HG02678 (cell line): ENCODE results near the gene SERPINA4.

Source experiments
- ATAC-seq: cut with Tn5 transposase; IDR thresholded peaks from one replicate; pipeline ENCODE4 v1.9.1; 2021; ENCODE audit warnings: mild to moderate bottlenecking, moderate library complexity; ENCODE audit not compliant: unreplicated experiment

The SERPINA4 gene

DNA sequence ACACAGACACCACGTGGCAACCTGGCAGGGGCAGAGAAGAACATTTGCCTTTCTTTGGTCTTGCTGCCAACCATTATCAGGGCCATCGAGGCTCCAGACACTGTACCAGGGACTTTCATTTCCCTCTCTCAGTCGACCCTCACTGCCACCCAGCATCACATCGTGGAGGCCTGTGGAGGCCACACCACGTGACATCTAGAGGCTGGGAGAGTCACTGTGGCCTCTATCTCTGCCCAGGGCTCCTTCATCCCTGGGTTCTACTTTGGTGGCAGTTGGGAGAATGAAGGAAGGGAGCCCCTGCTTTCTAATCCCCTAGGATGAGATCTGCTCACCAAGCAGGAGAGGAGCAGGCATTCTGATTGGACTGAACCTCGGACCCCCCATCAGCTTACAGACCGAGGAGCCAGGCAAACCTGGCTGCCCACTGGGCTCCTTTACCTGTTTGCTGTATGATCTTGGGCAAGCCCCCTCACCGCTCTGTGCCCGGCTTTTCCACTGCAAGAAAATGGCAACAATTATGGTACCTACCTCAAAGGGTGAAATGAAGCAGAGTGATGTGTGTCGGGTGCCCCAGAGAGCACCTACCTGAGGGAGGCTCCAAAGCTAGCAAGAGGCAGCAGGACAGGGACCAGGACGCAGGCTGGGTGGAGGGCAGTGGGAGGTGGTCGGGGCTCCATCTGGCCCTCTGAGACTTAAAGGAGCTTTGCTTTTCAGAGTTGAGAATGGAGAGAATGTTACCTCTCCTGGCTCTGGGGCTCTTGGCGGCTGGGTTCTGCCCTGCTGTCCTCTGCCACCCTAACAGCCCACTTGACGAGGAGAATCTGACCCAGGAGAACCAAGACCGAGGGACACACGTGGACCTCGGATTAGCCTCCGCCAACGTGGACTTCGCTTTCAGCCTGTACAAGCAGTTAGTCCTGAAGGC is 52.7 kb downstream of the SERPINA4 start:
- no peak for ATAC-seq

DNA sequence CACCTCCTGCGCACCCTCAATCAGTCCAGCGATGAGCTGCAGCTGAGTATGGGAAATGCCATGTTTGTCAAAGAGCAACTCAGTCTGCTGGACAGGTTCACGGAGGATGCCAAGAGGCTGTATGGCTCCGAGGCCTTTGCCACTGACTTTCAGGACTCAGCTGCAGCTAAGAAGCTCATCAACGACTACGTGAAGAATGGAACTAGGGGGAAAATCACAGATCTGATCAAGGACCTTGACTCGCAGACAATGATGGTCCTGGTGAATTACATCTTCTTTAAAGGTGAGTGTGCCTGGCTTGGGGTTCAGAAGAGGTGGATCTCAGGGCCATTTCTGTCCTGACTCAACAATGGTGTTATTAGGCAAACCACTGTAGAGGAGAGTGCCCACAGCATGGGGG is 53.6 kb downstream of the SERPINA4 start:
- ATAC-seq = no peak

DNA sequence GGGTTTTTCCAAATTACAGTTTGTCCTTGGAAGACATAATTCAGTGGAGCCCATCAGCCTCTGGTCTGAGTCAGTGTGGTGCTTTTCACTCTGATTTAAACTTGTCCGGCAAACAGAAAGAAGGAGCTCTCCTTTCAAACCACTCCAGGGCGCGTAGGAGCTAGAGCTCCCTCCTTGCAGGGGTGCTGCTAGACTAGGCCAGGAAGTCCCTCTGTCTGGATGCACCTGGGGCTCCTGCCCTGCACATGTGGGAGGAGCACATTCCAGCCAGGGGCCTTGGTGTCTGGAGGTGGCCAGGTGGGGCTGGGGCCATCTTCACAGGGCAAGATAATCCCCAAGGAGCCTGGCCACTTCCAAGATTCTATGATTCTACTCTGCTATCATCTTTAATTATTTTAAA is 54.0 kb downstream of the SERPINA4 start:
- ATAC-seq = no peak

DNA sequence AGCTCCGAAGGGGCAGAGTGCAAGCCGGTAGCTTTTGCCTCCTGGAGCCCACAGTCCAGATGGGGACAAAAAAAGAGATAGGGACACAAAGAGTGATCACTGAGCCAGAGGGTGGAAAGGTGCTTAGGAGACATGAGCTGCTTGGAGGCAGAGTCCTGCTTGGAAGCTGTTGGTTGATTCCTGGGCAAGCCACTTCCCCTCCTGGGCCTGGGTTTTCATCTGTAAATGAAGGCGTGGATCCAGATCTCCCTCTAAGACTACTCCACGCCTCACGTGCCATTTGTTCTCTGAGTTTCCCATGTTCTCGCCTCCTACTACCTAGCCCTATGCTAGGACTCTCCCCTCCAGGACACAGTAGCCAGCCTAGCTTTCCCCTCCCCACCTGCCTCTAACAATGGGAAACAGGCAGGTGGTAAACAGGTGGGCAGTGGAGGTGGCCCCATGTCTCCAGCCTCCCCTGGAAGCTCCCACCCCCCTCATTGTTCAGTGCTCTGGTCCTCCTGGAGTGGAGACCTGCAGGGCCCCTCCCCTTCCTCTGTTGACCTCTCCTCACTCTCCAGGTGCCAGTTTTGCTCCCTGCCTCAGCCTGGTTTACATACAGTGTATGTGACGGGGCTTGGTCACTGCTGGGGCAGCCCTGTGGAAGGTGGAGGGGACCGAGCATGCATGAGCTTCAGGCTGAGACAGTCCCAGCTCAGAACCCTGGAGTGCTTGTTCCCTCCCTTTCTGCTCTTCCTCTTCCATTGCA is 54.8 kb downstream of the SERPINA4 start:
- no peak for ATAC-seq

DNA sequence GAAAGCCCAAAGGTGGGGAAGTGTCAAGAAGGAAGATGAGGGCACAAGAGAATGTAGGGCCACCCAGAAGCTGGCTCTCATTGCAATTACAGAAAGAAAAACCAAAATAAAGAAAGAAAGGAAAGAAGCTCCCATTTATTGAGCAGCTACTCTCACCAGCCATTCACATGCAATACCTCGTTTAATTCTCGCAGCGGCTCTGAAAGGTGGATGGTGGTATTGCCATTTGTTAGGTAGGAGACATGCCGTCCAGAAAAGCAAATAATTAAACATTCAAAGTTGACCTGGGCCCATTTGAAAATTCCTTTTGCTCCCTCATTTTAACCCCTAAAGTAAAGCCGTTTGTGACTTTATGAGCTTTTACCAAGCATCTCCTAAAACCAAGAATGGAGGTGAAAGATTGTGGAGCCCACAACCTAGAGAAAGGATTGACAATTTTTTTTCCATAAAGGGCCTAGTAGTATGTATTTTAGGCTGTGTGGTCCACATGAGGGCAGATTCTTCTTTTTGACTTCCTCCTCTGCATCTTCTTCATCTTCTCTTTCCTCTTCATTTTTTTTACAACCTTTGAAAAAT is 56.2 kb downstream of the SERPINA4 start:
- ATAC-seq = no peak

DNA sequence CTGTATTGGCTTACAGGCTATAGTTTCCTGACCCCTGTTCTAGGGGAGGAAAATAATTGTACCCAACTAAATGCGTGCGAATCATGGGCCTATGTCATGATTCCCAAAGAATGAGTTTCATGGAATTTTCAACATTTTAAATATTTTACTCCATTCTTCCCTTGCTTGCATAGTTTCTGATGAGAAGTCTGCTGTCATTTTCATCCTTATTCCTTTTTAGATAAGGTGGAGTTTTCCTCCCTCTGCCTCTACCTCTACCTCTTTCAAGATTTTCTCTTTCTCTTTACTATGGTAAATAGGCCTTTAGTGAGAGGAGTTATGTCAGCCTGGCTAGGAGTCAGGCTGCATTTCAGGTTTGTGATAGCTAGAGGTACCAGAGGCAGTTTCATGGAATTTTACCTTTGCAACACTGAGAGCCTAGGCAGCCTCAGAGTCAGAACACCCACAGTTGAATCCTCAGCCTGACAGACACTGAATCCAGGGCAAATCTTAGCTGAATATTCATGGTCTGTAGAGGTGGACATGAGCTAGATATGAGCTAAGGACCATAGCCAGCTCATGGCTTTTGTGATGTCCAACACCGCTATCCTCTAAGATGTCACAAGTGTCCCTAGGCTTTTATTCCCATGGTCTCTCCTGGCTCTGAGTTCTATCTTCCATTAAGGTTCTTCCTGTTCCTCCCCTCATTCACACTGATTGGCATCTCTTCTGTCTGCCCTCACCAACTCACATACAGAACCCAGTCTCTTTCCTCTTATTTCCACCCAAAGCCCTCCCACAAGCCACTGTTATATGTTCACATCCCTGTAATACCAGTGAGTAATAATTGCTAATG is 57.0 kb downstream of the SERPINA4 start:
- no peak for ATAC-seq

DNA sequence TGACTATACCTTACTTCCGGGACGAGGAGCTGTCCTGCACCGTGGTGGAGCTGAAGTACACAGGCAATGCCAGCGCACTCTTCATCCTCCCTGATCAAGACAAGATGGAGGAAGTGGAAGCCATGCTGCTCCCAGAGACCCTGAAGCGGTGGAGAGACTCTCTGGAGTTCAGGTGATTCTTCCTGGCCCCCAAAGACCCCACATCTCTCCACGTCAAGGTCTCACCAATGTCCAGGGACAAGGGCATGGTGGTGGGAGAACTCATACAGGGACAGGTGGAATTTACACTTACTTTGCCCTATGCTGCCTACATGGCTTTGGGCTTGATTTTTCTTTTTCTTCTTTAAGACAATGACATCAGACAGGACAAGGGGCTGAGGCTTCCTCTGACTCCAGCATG is 58.1 kb downstream of the SERPINA4 start:
- ATAC-seq = no peak
